IPS-NIHi7 (cell line): Measurements from ENCODE around the gene PPP1R13B.

ENCODE experiments used
- DNase-seq: peaks from one replicate; pipeline ENCODE4 v3.0.0; 2012; ENCODE audit warnings: mixed read lengths; ENCODE audit errors: extremely low spot score

The PPP1R13B gene

GRCh38 chr14:103713304-103714062 lies 133.9 kb downstream of the PPP1R13B start:
- DNase-seq, result no peak

- no peak for DNase-seq
Measured at GRCh38 chr14:103712633-103713247, 134.6 kb downstream of the PPP1R13B start.

- no peak for DNase-seq
Measured at GRCh38 chr14:103711516-103712431, 135.6 kb downstream of the PPP1R13B start.

GRCh38 chr14:103710771-103711377 lies 136.5 kb downstream of the PPP1R13B start:
- no peak for DNase-seq

GRCh38 chr14:103709814-103710213 lies 137.6 kb downstream of the PPP1R13B start:
- no peak for DNase-seq

- no peak for DNase-seq
Measured at GRCh38 chr14:103708750-103709187, 138.6 kb downstream of the PPP1R13B start.

- DNase-seq, result no peak
Measured at GRCh38 chr14:103707329-103708263, 139.8 kb downstream of the PPP1R13B start.

GRCh38 chr14:103706551-103707328 lies 140.6 kb downstream of the PPP1R13B start:
- no peak for DNase-seq

- no peak for DNase-seq
Measured at GRCh38 chr14:103705504-103706284, 141.7 kb downstream of the PPP1R13B start.

- no peak for DNase-seq
Measured at GRCh38 chr14:103705118-103705503, 142.3 kb downstream of the PPP1R13B start.

- no peak for DNase-seq
Measured at GRCh38 chr14:103704708-103705107, 142.7 kb downstream of the PPP1R13B start.

- DNase-seq, result no peak
Measured at GRCh38 chr14:103703433-103704385, 143.7 kb downstream of the PPP1R13B start.

- no peak for DNase-seq
Measured at GRCh38 chr14:103702497-103703432, 144.6 kb downstream of the PPP1R13B start.

- no peak for DNase-seq
Measured at GRCh38 chr14:103702095-103702494, 145.3 kb downstream of the PPP1R13B start.

- DNase-seq, result no peak
Measured at GRCh38 chr14:103700753-103701490, 146.5 kb downstream of the PPP1R13B start.
